ENCODE measurements around the gene CDH10. TPM values are rescaled to one million over a fixed set of nuclear protein-coding genes. Genes with fewer than 3 reads are reported as not detected.

CDH10 gene
- total and polyA plus RNA-seq, 2 of the 4 experiments (the other 2 are of a cell fraction) = 0.18 to 0.21 TPM

- in situ Hi-C loops (cut with MboI; ENCODE audit: low sequenced_read_pairs) = no loop called here
- no peak overlapping the region for H3K27ac ChIP-seq (ENCODE audit: insufficient read depth, low read length)
- no peak overlapping the region for H2AFZ ChIP-seq (replicated peaks; ENCODE audit: low read length, poor library complexity)
- H3K9ac ChIP-seq (ENCODE audit: low read depth, low read length) = no peak overlapping the region
- no peaks in the 10 kb centered on the region for H3K36me3 ChIP-seq (ENCODE audit: control insufficient read depth, insufficient read depth, low read length)
- no peak overlapping the region for H3K56ac ChIP-seq (ENCODE audit: extremely low read depth, insufficient read depth, low read length)
- no peaks in the 10 kb centered on the region for H3K79me1 ChIP-seq (ENCODE audit: low read depth in 1 of 2, low read length in 2 of 2)
- no peak overlapping the region for H4K5ac ChIP-seq (ENCODE audit: low read depth, low read length)
- ATAC-seq (ENCODE audit: low read depth) (no peak), DNase-seq (no peak)
- no TSS peak for BruUV-seq (replicated peaks)
- H3K14ac ChIP-seq (replicated peaks; ENCODE audit: low read depth, low read length) = no peak overlapping the region
- H3K4me2 ChIP-seq (ENCODE audit: low read depth, low read length) = no peak overlapping the region
- no peak overlapping the region for H2AK9ac ChIP-seq (replicated peaks; ENCODE audit: low read depth, low read length, poor library complexity)
- no peaks in the 10 kb centered on the region for H4K20me1 ChIP-seq (ENCODE audit: insufficient read depth, low read length)
- H2BK15ac ChIP-seq (ENCODE audit: low read depth, low read length) = no peak overlapping the region
- dilution Hi-C loops (cut with HindIII; ENCODE audit: low sequenced_read_pairs, unreplicated experiment) = no loop called here
- POLR2A ChIA-PET (ENCODE audit: unreplicated experiment) = no interaction called here
- peaks cover 8% of the 10 kb centered on the region; the same call in 1 of the 2 replicates for H3K9me3 ChIP-seq (ENCODE audit: control insufficient read depth, insufficient read depth, low read length)
- no peak overlapping the region for H3K4me3 ChIP-seq (ENCODE audit: insufficient read depth, low read depth, low read length)
- no peak for TF ChIP-seq NFE2L2 (IDR thresholded peaks at IDR 0.05; ENCODE audit: low read depth, low read length)
- TF ChIP-seq RCOR1 (IDR thresholded peaks at IDR 0.05; ENCODE audit: insufficient replicate concordance, low read length) = no peak
- TF ChIP-seq BHLHE40 (IDR thresholded peaks at IDR 0.05; ENCODE audit: low read depth, low read length) = no peak
- TF ChIP-seq CTCF (conservative IDR thresholded peaks at IDR 0.05; ENCODE audit: low read depth, low read length) = no peak
- no peak for TF ChIP-seq CEBPB (IDR thresholded peaks at IDR 0.05; ENCODE audit: low read depth, low read length)
- no peak for TF ChIP-seq USF2 (IDR thresholded peaks at IDR 0.05; ENCODE audit: low read depth, low read length)
- TF ChIP-seq MXI1 (IDR thresholded peaks at IDR 0.05; ENCODE audit: borderline replicate concordance, low read depth, low read length) = no peak
- no peak for TF ChIP-seq FOS (IDR thresholded peaks at IDR 0.05; ENCODE audit: low read depth, low read length)
- no peak for TF ChIP-seq RAD21 (IDR thresholded peaks at IDR 0.05; ENCODE audit: low read length)
- no peaks in the 10 kb centered on the region for H3K4me1 ChIP-seq (ENCODE audit: control insufficient read depth, insufficient read depth, low read length)
- no peak overlapping the region for H4K8ac ChIP-seq (ENCODE audit: low read depth in 2 of 2, low read length in 2 of 2)
- H3K27me3 ChIP-seq (ENCODE audit: control insufficient read depth, insufficient read depth, low read length) = no peaks in the 10 kb centered on the region
- no peak overlapping the region for H2BK5ac ChIP-seq (ENCODE audit: low read depth, low read length, poor library complexity, severe bottlenecking)
- no peaks in the 10 kb centered on the region for H3K9me1 ChIP-seq (ENCODE audit: insufficient read depth, low read length)
- no peak overlapping the region for H2BK20ac ChIP-seq (ENCODE audit: low read depth, low read length)
- no peak overlapping the region for H3K18ac ChIP-seq (ENCODE audit: low read depth, low read length)
- intact Hi-C loops (cut with micrococcal nuclease) = no loop called here
- CTCF ChIA-PET = no interaction called here
- H2BK120ac ChIP-seq (ENCODE audit: low read depth, low read length) = no peak overlapping the region
- H2AK5ac ChIP-seq (ENCODE audit: low read depth, low read length) = no peak overlapping the region
- 17% methylated on average over 1 of the region's 3 CpGs; no CpG with 5 or more reads in 1 of the 2 experiments for WGBS, 2 experiments (ENCODE audit: extremely low coverage in 2 of 2, insufficient read length in 1 of 2)
- no peak overlapping the region for H4K91ac ChIP-seq (ENCODE audit: insufficient read depth, low read depth, low read length)
- no peak overlapping the region for H3K4ac ChIP-seq (ENCODE audit: low read depth, low read length)
- H3K23ac ChIP-seq (ENCODE audit: low read depth, low read length) = no peak overlapping the region
These were observed 170.1 kb downstream of the CDH10 start for GRCh38 chr5:24474685-24475084.

All from IMR-90 (cell line).